ENCODE measurements around the gene NUP50.

Gene NUP50, protein sequence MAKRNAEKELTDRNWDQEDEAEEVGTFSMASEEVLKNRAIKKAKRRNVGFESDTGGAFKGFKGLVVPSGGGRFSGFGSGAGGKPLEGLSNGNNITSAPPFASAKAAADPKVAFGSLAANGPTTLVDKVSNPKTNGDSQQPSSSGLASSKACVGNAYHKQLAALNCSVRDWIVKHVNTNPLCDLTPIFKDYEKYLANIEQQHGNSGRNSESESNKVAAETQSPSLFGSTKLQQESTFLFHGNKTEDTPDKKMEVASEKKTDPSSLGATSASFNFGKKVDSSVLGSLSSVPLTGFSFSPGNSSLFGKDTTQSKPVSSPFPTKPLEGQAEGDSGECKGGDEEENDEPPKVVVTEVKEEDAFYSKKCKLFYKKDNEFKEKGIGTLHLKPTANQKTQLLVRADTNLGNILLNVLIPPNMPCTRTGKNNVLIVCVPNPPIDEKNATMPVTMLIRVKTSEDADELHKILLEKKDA

DNA sequence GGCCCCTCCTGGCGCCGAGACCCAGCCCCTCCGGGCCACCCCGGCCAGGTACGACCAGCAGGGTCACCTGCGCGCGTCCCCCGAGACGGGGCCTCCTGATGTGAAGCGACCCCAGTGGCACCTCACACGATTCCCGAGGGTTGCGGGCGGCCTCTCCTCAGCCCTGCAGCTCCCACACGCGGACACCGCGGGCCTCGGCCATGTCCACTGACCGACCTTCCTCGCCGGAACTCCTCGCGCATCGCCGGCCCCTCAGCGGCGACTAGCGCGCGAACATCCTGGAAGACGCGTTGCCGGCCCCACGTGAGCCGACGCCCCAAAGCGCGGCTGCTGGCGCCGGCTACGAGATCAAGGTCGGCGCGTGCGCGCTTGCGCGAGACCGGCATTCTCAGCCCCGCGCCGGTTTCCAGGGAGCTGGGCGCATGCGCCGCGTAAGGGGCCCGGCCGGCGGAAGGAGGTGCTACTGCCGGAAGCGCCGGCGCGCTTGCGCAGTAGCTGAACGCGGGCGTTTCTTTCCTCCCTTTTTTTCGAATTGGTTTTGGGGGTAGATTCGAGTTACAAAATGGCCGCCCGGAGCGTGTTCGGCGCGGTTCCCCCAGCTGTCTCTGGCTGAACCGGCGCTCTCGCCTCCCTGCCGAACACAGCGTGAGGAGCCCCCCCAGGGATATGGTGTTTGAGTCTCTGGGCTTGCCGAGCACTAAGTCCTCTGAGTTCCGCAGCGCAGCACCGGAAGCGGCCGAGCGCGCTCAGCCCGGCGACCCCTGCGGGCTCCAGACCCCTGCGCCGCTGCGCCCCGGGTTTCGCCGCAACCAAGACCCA lies at the start of gene NUP50:
TSS of gene NUP50 (plus strand) at position 475 of the 819 bp plus-strand sequence. CDS start 4,253 bp downstream, outside the sequence.
- peak; percentile 40 for DNase-seq

DNA sequence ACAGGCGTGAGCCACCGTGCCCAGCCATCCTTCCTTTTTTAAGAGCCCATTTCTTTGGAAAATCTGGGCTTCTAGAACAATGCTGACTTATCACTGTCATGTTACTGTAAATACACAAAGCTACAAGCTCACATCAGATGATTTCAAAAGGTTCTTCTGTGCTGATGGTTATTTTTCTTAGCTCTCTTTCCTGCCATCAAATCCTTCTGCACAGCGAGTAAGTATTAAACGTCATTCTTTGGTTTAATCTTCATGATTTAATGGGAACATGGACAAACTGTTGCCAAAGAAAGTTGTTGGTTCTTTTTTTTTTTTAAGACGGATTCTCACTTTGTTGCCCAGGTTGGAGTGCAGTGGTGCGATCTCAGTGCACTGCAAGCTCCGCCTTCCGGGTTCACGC lies 43.3 kb upstream of the NUP50 start:
- no peak for DNase-seq

DNA sequence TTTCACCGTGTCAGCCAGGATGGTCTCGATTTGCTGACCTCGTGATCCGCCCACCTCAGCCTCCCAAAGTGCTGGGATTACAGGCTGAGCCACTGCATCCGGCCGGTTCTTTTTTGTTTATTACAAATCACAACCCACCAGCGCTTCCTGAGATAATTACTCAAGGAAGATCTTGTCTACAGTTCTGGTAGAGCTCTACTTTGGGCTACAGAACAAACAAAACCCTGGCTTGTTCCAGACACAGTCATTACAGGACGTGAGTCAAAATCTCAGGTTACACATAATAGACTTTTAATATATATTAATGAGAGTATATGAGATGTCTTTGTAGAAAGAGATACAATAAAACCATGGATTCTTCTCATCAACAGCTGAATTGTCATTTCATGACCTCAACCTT lies 42.8 kb upstream of the NUP50 start:
- DNase-seq, result no peak

DNA sequence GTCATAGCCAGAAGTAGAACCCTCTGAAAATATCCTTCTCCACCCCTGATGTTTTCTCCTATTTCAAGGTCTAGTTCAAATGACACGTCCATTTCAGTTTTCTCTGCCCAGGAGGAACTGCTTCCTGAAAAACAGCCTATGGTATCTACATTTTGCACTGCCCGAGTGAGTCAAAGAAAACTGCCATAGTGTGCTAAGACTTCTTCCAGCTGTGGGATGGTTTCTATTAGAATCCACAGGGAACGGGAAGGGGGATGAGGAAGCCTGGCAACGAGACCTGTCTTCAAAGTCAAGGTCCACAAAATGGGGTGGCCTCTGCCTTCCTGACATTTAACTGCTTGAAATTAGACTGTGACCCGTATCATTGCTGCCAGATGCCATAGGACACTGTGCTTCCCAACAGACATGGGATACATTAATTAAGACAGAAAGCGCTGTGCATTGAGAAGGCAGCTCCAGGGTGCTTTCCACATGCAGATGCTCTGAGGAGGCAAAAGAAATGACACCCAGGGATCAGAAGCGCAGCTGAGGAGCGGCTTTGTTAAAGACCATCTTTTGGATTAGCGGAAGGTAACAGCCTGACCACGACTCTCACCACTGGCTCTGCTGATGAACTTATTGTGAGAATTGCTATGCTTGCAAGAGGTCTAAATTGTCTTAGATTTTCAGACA lies 39.4 kb upstream of the NUP50 start:
- DNase-seq, result no peak

DNA sequence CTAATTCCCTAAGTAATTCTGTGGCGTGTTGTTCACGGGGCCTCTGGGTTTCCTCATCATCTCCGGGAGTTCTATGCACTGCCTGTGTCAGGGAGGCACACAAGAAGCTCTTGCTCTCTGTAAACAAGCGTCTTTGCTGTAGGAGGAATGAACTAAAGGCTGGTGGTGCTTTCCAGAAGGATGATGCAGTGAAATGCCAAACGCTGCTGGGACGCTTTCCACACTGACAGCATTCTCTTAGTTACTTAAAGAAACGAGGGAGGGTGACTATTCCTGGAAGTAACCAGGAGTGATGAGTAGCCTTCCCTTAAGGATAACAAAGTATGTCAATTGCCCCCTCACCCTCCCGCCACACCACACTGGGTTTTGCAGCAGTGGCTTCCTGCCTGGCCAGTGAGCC lies 38.5 kb upstream of the NUP50 start:
- DNase-seq, result no peak

DNA sequence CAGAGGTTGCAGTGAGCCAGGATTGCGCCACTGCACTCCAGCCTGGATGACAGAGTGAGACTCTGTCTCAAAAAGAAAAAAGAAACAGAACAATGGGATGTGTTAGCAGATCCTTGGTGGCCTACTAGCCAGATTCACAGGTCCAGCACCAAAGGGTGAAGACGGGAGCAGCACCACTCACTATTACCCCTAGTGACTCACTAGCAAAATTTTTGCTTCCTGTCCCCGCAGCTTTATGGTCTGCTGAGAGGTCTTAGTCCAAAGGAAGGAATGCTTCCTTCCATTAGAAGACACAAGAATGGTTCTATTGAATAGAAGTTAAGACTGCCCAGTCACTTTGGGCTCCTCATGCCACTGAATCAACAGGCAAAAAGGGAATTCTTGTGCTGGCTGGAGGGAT lies 35.9 kb upstream of the NUP50 start:
- no peak for DNase-seq

DNA sequence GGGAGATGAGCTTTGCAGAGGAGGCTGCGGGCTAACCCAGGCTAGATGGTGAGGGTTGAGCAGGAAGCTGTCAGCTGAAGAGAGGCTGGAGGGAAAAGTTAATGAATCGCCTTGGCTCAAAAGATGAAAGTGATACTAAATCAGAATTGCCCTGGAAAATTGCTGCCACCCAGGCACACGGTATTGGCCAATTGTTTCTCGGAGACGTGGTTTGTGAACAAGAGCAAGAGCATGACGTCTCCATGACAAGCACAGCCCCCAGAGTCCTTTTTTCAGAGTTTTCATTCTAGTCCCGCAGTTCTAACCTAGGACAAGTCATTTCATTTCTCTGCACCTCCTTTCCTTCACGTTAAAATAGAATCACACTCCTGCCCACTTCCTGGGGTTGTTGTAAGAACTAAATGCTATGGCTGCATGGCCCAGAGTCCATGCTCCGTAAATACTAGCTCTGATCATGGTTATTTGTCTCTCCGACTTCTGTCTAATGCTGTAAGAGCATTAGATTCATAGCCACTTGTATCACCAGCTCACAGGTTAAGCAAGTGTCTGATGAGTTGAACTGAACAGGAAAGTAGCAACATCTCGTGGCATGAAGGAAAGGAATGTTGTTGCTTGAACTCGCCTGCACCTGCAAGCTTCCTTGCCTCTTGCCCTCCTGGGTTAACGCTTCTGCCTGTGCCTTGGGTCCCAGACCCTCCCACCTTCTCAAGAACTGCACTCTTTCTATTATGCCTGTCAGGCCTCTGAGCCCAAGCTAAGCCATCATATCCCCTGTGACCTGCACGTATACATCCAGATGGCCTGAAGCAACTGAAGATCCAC lies 33.8 kb upstream of the NUP50 start:
- no peak for DNase-seq

DNA sequence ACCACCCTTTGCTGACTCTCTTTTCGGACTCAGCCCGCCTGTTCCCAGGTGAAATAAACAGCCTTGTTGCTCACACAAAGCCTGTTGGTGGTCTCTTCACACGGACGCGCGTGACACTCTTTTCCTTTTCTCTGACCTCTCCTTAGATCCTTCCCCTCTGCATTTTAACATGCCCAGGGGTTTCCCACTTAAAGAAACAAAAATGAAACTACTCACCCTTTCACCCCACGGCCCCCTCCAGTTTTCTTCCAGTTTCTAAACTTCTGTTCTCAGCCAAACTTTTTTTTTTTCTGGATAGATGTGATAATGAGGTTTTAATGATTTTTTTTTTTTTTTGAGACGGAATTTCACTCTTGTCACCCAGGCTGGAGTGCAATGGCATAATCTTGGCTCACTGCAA lies 32.8 kb upstream of the NUP50 start:
- no peak for DNase-seq

DNA sequence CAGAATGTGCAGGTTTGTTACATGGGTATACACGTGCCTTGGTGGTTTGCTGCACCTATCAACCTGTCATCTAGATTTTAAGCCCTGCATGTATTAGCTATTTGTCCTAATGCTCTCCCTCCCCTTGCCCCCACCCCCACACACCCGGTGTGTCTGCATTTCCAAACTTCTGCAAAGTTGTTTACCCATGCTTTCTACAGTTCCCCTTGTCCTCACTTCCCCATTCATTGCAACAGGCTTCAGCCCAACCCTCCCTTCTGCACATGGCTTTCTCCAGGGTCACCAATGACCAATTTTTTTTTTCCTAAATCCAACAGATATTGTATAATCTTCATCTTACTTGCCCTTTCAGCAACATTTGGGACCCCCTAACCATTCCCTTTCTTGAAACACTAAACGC lies 32.0 kb upstream of the NUP50 start:
- DNase-seq, result no peak

DNA sequence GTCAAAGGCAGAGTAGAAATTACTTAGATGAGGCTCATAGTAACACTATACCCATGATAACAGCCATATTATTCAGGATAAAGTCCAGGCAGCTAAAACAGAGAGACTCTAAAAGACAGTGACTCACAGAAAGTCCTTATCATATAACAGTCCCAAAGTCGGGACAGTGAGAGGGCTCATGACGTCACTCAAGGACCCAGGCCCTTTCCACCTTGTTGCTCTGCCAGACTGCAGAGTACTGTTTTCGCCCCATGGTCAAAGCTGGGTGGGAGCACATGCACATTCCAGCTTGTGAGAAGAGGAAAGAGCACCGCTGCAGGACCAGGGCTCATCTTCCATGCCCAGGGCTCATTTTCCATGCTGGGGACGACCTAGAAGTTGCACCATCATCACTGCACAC lies 29.4 kb upstream of the NUP50 start:
- no peak for DNase-seq

DNA sequence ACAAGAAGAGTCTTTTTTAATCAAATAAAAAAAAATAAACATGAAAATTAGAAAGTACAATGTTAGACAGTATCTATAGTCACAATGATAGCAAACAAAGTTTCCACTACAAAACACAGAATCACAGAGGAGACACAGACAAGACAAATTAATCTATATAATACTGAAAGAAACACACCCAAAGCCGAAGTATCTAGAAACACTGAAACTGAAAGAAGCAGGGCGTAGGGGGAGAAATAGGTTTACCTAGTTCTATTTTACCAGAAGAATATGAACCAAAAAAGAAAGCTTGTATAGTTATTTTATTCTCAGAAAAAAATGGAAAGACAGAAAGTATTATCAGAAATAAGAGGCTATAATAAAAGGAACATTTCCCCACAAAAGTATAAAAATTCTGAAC lies 27.1 kb upstream of the NUP50 start:
- DNase-seq, result no peak

DNA sequence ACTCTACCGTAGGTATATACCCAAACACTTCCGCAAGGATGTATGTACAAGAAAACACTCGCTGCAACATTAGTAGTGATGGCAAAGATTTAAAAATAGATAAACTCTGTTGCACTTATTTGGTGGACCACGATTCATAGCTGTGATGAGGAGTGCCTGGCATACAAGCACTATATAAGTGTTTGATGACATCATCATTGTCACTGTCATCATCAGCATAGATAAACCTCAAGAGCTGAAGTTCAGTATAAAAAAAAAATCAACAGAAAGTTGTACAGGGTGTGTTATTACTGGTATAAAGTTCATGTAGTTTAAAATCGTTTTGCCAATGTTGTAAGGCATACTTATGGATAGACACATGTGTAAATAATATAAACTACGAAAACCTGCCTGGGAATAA lies 24.0 kb upstream of the NUP50 start:
- DNase-seq, result no peak

DNA sequence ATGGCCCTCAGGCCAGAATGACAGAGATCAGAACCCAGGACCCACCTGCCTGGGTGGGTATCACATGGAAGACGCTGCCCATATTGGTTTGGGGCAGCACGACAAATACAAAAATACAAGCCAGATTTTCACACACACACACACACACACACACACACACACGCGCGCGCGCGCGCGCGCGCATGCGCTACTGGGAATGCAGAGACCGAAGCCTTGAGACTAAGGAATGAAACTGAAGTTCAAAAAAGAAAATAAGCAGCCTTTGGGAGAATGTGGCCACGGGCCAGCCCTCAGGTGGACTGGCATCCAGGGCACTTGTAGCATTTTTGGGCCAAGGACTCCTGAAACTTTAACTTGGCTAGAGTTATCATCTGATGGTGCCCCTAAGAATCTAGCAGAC lies 21.3 kb upstream of the NUP50 start:
- DNase-seq, result no peak

DNA sequence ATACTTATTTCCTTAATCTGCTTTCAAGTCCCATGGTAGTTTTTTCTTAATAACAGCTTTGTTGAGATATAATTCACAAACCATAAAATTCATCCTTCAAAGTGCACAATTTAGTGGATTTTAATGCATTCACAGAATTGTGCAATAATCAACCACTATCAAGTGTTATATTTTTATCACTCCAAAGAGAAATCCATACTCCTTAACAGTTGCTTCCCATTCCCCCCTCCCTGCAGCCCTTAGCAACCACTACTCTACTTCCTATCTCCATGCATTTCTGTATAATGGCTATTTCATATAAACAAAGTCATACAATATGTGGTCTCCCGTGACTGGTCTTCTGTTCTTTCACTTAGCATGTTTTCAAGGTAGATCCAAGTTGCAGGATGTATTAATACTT lies 18.8 kb upstream of the NUP50 start:
- DNase-seq, result no peak

DNA sequence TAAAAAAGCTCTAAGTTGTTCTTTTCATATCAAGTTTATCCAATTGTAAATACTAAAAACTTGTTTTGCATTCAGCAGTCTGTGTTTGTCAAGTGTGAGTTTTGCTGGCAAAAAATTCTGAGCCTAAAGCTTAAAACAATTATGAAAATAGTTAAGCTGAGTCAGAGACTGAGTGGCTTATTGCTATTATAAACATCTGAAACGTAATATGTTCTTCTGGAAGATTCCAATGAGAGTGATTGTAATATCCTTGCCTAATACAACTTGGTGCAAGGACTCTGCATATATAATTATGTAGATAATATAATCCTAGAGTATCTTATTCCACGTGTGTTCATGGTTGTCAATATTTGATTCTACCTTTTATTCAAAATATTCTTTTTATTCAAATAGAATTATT lies 14.1 kb upstream of the NUP50 start:
- DNase-seq, result no peak

DNA sequence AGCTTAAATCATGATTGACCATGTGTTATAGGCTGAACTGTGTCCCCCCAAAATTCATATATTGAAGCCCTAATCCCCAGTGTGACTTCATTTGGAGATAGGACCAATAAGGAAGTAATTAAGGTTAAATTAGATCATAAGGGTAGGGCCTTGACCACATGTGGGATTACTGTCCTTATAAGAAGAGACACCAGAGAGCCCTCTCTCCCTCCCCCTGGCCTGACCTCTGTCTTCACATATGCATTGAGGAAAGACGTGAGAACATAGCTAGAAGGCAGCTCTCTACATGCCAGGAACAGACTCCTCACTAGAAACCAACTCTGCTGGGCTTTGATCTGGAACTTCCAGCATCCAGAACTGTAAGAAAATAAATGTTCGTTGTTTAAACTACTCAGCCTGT lies 13.6 kb upstream of the NUP50 start:
- DNase-seq, result no peak

DNA sequence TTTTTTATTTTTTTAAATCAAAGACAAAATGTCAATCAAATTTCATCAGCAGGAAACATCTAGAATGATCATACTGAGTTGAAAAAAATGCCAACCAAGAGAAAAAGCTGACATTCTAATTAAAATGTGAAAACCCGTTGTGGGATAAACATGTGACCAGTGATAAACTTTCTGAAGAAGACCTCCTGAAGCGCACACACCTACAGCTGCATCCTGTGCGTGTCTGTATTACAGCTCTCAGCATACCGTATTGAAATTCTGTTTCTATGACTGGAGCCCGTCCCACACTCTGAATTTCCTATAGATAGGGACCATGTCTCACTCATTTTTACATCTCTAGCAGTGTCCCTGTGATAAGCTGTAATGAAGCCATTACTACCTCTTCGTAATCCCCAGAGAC lies 12.2 kb upstream of the NUP50 start:
- DNase-seq, result no peak

DNA sequence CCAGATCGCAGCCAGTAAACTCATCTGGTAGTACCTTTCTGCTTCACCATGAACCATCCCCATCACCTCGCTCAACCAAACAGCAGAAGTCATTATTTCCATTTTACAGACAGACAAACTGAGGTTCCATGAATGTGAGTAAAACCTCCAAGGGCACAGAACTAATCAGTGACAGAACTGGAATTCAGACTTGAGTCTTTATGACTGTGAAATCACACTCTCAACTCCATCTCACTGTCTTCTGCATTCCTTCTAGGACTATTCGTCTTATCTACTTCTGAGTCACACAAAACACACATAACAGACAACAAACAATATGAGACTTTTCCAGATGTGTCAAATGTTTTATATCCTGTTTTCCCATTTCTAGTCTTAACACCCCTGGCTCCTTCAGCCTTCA lies 9.3 kb upstream of the NUP50 start:
- no peak for DNase-seq

DNA sequence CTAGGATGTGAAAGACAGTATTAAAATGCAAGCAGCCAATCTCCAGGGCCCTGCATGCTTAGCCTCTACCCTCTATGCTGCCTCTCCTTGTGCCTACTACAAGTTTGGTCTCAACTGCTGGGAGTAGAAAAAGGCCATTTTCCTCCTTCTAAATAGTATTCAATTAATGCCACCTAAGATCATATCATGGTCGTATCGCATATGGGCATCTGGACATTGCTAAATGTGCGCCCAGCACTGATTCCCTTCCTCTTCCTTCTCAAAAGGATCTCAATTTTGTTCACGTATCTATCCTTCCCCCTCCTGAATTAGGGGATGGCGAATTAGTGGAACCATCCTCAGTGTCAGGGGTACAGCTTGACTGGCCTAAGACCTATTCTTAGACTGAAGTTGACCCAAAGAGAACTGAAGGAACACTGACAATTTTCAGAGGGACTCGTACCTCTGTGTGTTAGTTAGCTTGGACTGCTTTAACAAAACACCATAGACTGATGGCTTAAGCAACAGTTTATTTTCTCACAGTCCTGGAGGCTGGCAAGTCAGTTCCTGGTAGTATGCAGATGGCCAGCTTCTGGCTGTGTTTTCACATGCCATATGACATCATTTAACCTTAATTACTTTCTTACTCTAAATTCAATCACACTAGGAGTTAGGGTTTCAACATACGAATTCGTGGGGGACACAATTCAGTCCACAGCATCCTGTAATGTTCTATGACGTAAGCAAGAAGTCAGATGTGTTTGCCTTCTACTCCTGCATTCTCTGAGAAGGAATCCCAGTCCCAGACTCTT lies 8.5 kb upstream of the NUP50 start:
- no peak for DNase-seq

DNA sequence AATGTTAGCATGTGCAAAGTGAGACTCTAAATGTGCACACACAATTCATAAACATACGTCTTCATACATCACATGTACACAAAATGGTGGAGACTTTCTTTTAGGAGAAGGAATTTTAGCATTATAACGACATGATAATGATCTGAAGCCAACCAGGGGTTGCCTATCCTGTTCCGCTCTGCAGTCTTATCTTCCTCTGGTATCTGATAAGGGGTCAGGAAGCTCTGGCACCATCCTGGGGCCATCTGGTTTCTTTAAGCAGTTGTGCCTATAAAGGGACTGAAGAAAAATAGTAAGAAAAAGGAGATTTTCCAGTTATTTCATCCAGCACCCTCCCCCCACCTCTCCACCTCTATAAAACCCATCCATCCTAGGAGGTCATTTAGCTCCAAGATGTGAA lies 5.8 kb upstream of the NUP50 start:
- DNase-seq, result no peak

DNA sequence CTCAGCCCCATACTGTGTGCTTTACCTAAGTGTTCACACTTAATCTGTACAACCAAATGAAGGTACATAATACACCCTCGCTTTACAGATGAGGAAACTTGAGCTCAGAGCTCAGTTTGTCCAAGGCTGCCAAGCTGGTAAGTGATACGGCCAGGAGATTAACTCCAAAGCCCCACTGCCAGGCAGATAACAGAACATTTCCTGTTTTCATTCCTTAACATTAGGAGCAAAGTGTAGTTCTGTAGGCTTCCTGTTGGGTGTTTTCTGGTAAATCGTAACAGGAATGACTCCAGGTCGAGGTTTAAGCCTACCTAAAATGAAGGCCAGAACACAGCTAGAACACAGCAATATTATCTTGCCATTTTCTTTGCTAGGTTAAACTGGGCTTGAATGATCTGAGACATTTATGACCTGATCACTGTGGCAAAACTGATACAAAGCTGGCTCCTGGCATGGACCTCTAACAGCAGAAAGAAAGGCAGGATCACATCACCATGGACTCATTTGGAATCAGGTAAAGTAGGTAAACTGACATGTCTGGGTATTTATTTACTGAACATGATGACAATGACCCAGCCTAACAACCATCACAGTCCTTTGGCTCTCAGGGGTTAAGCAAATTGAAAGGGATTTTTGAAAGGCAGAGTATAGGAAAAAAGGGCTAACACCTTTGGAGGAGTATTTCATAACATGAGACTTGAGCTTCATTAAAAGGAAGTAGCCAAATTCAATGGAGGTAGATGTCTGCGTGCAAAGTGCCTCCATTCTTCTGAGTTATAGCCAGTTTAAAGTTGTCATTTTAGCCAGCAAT lies 3.9 kb upstream of the NUP50 start:
- DNase-seq, result no peak

Data from NCI-H187 treated with DMSO at 0.1 percent for 48 hours (cell line).